SH-SY5Y (cell line): Measurements from ENCODE around the gene ANGPT4.

ENCODE experiments used
- GATA2 ChIP-seq: IDR thresholded peaks from 2 replicates; pipeline ENCODE4 v1.6.1; 2011; ENCODE audit warnings: mild to moderate bottlenecking, low read depth, low read length
- GATA3 ChIP-seq: IDR thresholded peaks from 2 replicates; pipeline ENCODE4 v1.6.1; 2011; ENCODE audit warnings: low read depth, mild to moderate bottlenecking, low read length, moderate library complexity

GRCh38 chr20:920311-920710 lies 4.2 kb upstream of the ANGPT4 start:
- TF ChIP-seq GATA3 (no peak), GATA2 (no peak)
